OCI-LY1 (cell line): Measurements from ENCODE around the gene SELENOI.

Experiments
- H2AFZ ChIP-seq: fragments of 200-600 bp; sonication (generic), shearing (Covaris generic); 2 replicates; pipeline ENCODE4 v1.6.0; 2014; ENCODE audit warnings: antibody characterized with exemption, mild to moderate bottlenecking, low read length
- H3F3A ChIP-seq: fragments of 200-600 bp; sonication (generic), shearing (Covaris generic); 2 replicates; pipeline ENCODE4 v1.6.0; 2014; ENCODE audit warnings: mild to moderate bottlenecking, antibody characterized with exemption, low read length, moderate library complexity; ENCODE audit not compliant: insufficient read depth
- H3K27ac ChIP-seq: fragments of 200-600 bp; sonication (generic); 2 replicates; pipeline ENCODE4 v1.5.1; 2014; ENCODE audit warnings: low read length, mixed run types, mild to moderate bottlenecking, low read depth; ENCODE audit not compliant: poor library complexity, severe bottlenecking
- H3K27me3 ChIP-seq: fragments of 200-600 bp; sonication (generic); 2 replicates; pipeline ENCODE4 v1.6.0; 2014; ENCODE audit warnings: antibody characterized with exemption, mild to moderate bottlenecking, low read length, moderate library complexity; ENCODE audit not compliant: insufficient read depth
- H3K36me3 ChIP-seq: fragments of 200-600 bp; sonication (generic); 2 replicates; pipeline ENCODE4 v1.6.1; 2014; ENCODE audit warnings: mild to moderate bottlenecking, antibody characterized with exemption, low read length, moderate library complexity, mixed read lengths; ENCODE audit not compliant: insufficient read depth
- H3K4me1 ChIP-seq: fragments of 200-600 bp; sonication (generic); 2 replicates; pipeline ENCODE4 v1.5.1; 2014; ENCODE audit warnings: mild to moderate bottlenecking, low read length, moderate library complexity; ENCODE audit not compliant: insufficient read depth, severe bottlenecking
- H3K4me2 ChIP-seq: fragments of 200-600 bp; sonication (generic), shearing (Covaris generic); 2 replicates; pipeline ENCODE4 v1.6.1; 2014; ENCODE audit warnings: low read length
- H3K4me3 ChIP-seq: fragments of 200-600 bp; sonication (generic); 2 replicates; pipeline ENCODE4 v1.5.1; 2014; ENCODE audit warnings: low read length, low read depth, mild to moderate bottlenecking, mixed read lengths; ENCODE audit not compliant: poor library complexity, severe bottlenecking
- H3K79me2 ChIP-seq: fragments of 200-600 bp; shearing (Covaris generic); 2 replicates; pipeline ENCODE4 v1.6.1; 2016; ENCODE audit warnings: mixed run types, low read length, mixed read lengths; ENCODE audit not compliant: insufficient read depth
- H3K9ac ChIP-seq: fragments of 200-600 bp; sonication (generic), shearing (Covaris generic); 2 replicates; pipeline ENCODE4 v1.6.1; 2014; ENCODE audit warnings: mild to moderate bottlenecking, low read length, mixed read lengths
- H3K9me2 ChIP-seq: fragments of 200-600 bp; sonication (generic), shearing (Covaris generic); 2 replicates; pipeline ENCODE4 v1.6.1; 2014; ENCODE audit warnings: low read depth, mild to moderate bottlenecking, low read length, mixed read lengths
- H3K9me3 ChIP-seq: fragments of 200-600 bp; shearing (Covaris generic); 2 replicates; pipeline ENCODE4 v1.6.1; 2014; ENCODE audit warnings: low read length, mixed read lengths
- H4K20me1 ChIP-seq: fragments of 200-600 bp; sonication (generic), shearing (Covaris generic); 2 replicates; pipeline ENCODE4 v1.6.0; 2016; ENCODE audit warnings: mild to moderate bottlenecking, low read length; ENCODE audit not compliant: insufficient read depth
- CTCF ChIP-seq: fragments of 200-600 bp; sonication (generic), shearing (Covaris generic); IDR thresholded peaks from 2 replicates; pipeline ENCODE4 v1.5.1; 2017; ENCODE audit warnings: mild to moderate bottlenecking, antibody characterized with exemption, low read length, moderate library complexity, mixed read lengths
- EZH2 ChIP-seq: fragments of 200-600 bp; sonication (generic), shearing (Covaris generic); IDR thresholded peaks from 2 replicates; pipeline ENCODE4 v1.8.0; 2017; ENCODE audit warnings: borderline replicate concordance, mixed run types, mild to moderate bottlenecking, antibody characterized with exemption, low read length, moderate library complexity, mixed read lengths

SELENOI gene

GRCh38 chr2:26316041-26316440 lies 29.9 kb upstream of the SELENOI start:
- Histone ChIP-seq H3K27me3 (peaks cover 10% of the 10 kb centered on the region; the same call in 1 of the 2 replicates), H3K4me2 (no peak overlapping the region), H4K20me1 (no peaks in the 10 kb centered on the region), H2AFZ (no peak overlapping the region), H3K36me3 (no peaks in the 10 kb centered on the region), H3K79me2 (no peaks in the 10 kb centered on the region), H3F3A (no peaks in the 10 kb centered on the region), H3K4me1 (no peaks in the 10 kb centered on the region), H3K27ac (no peak overlapping the region), H3K4me3 (no peak overlapping the region), H3K9me2 (no peaks in the 10 kb centered on the region), H3K9me3 (no peaks in the 10 kb centered on the region), H3K9ac (no peak overlapping the region)
- no peak for TF ChIP-seq EZH2
- TF ChIP-seq CTCF, result no peak; the same call in 1 of the 2 replicates

- no peaks in the 10 kb centered on the region for H3K79me2 ChIP-seq
- H3K4me2 ChIP-seq, result no peak overlapping the region
- no peaks in the 10 kb centered on the region for H3K36me3 ChIP-seq
- no peak overlapping the region for H2AFZ ChIP-seq
- no peak overlapping the region for H3K4me3 ChIP-seq
- no peak overlapping the region for H3K9ac ChIP-seq
- H3K27ac ChIP-seq, result no peak overlapping the region
- H3K9me2 ChIP-seq, result no peaks in the 10 kb centered on the region
- H3F3A ChIP-seq, result no peaks in the 10 kb centered on the region
- H3K4me1 ChIP-seq, result no peaks in the 10 kb centered on the region
- peaks cover 10% of the 10 kb centered on the region; the same call in 1 of the 2 replicates for H3K27me3 ChIP-seq
- H3K9me3 ChIP-seq, result no peaks in the 10 kb centered on the region
- no peaks in the 10 kb centered on the region for H4K20me1 ChIP-seq
- TF ChIP-seq EZH2, result no peak
- TF ChIP-seq CTCF, result no peak
Measured at GRCh38 chr2:26316845-26317244, 29.1 kb upstream of the SELENOI start.

- Histone ChIP-seq H3K4me1 (no peaks in the 10 kb centered on the region), H3K27me3 (peaks cover 10% of the 10 kb centered on the region; the same call in 1 of the 2 replicates), H4K20me1 (no peaks in the 10 kb centered on the region), H3K4me2 (no peak overlapping the region), H3K79me2 (no peaks in the 10 kb centered on the region), H3K27ac (no peak overlapping the region), H3F3A (no peaks in the 10 kb centered on the region), H3K4me3 (no peak overlapping the region), H3K9me3 (no peaks in the 10 kb centered on the region), H3K36me3 (no peaks in the 10 kb centered on the region), H2AFZ (no peak overlapping the region), H3K9ac (no peak overlapping the region), H3K9me2 (no peaks in the 10 kb centered on the region)
- TF ChIP-seq CTCF, result no peak
- TF ChIP-seq EZH2, result no peak
Measured at GRCh38 chr2:26317377-26318105, 28.4 kb upstream of the SELENOI start.
